HepG2 (cell line): ENCODE results near the gene TCF23. TPM values are rescaled to one million over a fixed set of nuclear protein-coding genes. Genes with fewer than 3 reads are reported as not detected.
A peak's percentile ranks its signal among the peaks of the same experiment; 100 is the strongest.

Source experiments
- HDAC1 ChIP-seq: sonication (generic); formaldehyde crosslinking; IDR thresholded peaks from 2 replicates; pipeline ENCODE4 v1.5.1; 2020; ENCODE audit warnings: mild to moderate bottlenecking, missing genetic modification reagents
- HOXA7 ChIP-seq: sonication (generic); formaldehyde crosslinking; IDR thresholded peaks from 2 replicates; pipeline ENCODE4 v1.8.1; 2022; ENCODE audit warnings: mild to moderate bottlenecking, missing genetic modification reagents, moderate library complexity
- KDM6A ChIP-seq: IDR thresholded peaks from 2 replicates; pipeline ENCODE4 v1.6.1; 2016; ENCODE audit warnings: low read depth
- KLF11 ChIP-seq: IDR thresholded peaks from 2 replicates; pipeline ENCODE4 v1.6.1; 2016; ENCODE audit warnings: missing compliant biosample characterization
- PAF1 ChIP-seq: IDR thresholded peaks from 2 replicates; pipeline ENCODE4 v1.6.1; 2016; ENCODE audit warnings: missing genetic modification reagents, missing compliant biosample characterization
- POLR2AphosphoS5 ChIP-seq: IDR thresholded peaks from 2 replicates; pipeline ENCODE4 v1.6.1; 2012; ENCODE audit warnings: low read depth, low read length
- PTBP1 ChIP-seq: fragments of 200-400 bp; formaldehyde crosslinking; IDR thresholded peaks from 2 replicates; pipeline ENCODE4 v1.6.1; 2018; ENCODE audit warnings: low read length, low read depth; ENCODE audit not compliant: poor library complexity, severe bottlenecking
- ZFP1 ChIP-seq: IDR thresholded peaks from 2 replicates; pipeline ENCODE4 v1.6.1; 2016
- ZNF160 ChIP-seq: sonication (generic); formaldehyde crosslinking; IDR thresholded peaks from 2 replicates; pipeline ENCODE4 v1.8.0; 2022; ENCODE audit warnings: mild to moderate bottlenecking, inconsistent platforms, missing genetic modification reagents
- ZNF180 ChIP-seq: sonication (generic); formaldehyde crosslinking; IDR thresholded peaks from 2 replicates; pipeline ENCODE4 v1.4.0; 2020; ENCODE audit warnings: low read depth, missing genetic modification reagents, borderline replicate concordance
- ZNF20 ChIP-seq: sonication (generic); formaldehyde crosslinking; IDR thresholded peaks from 2 replicates; pipeline ENCODE4 v1.4.0; 2020; ENCODE audit warnings: mild to moderate bottlenecking, moderate library complexity, missing genetic modification reagents
- ZNF577 ChIP-seq: sonication (generic); formaldehyde crosslinking; IDR thresholded peaks from 2 replicates; pipeline ENCODE4 v1.4.0; 2020; ENCODE audit warnings: mild to moderate bottlenecking, low read depth, missing genetic modification reagents, borderline replicate concordance
- ZNF607 ChIP-seq: sonication (generic); formaldehyde crosslinking; IDR thresholded peaks from 2 replicates; pipeline ENCODE4 v1.5.1; 2020; ENCODE audit warnings: missing genetic modification reagents, mild to moderate bottlenecking, borderline replicate concordance
- ZNF629 ChIP-seq: sonication (generic); formaldehyde crosslinking; conservative IDR thresholded peaks from 2 replicates; pipeline ENCODE4 v1.5.0; 2020; ENCODE audit warnings: missing genetic modification reagents
- ZNF709 ChIP-seq: sonication (generic); formaldehyde crosslinking; IDR thresholded peaks from 2 replicates; pipeline ENCODE4 v1.5.0; 2020; ENCODE audit warnings: mild to moderate bottlenecking, missing genetic modification reagents
- ZSCAN22 ChIP-seq: sonication (generic); formaldehyde crosslinking; IDR thresholded peaks from 2 replicates; pipeline ENCODE4 v1.4.0; 2020; ENCODE audit warnings: mild to moderate bottlenecking, missing genetic modification reagents
- polyA plus RNA-seq, 8 experiments: library from polyadenylated mRNA; depleted of rRNA in 3 of 8; stranded (reverse) in 7 of 8; unstranded in 1 of 8; fragments of >200 nt; fragmentation: Illumina TruSeq in 4 of 8; extraction: Trizol in 4 of 8; gene quantifications; 2 replicates each; pipeline versions ENCODE4 v1.2.1 to v1.2.3, GENCODE V29; 2011 to 2016; ENCODE audit warnings: low read depth in 4 of 8, missing spikeins in 1 of 8, mixed read lengths in 1 of 8; ENCODE audit not compliant: insufficient read depth in 1 of 8
- total RNA-seq, 5 experiments: library from RNA; depleted of rRNA; stranded (reverse); fragments of >200 nt; fragmentation: Illumina TruSeq; extraction: Trizol; gene quantifications; 2 replicates each; pipeline ENCODE4 v1.2.3, GENCODE V29; 2016; ENCODE audit warnings: low read depth in 1 of 5
- TF ChIP-seq, protein P1 (sequence below): sonication (generic); formaldehyde crosslinking; conservative IDR thresholded peaks from 2 replicates; pipeline ENCODE4 v1.4.0; 2020; ENCODE audit warnings: mild to moderate bottlenecking, missing genetic modification reagents, moderate library complexity
- TF ChIP-seq, protein P2 (sequence below): sonication (generic); formaldehyde crosslinking; IDR thresholded peaks from 2 replicates; pipeline ENCODE4 v1.4.0; 2020; ENCODE audit warnings: missing genetic modification reagents, mild to moderate bottlenecking, borderline replicate concordance
- TF ChIP-seq, protein P3 (sequence below): sonication (generic); formaldehyde crosslinking; IDR thresholded peaks from 2 replicates; pipeline ENCODE4 v1.8.1; 2022; ENCODE audit warnings: low read depth, mild to moderate bottlenecking, missing genetic modification reagents
- TF ChIP-seq, protein P4 (sequence below): sonication (generic); formaldehyde crosslinking; IDR thresholded peaks from 2 replicates; pipeline ENCODE4 v1.5.0; 2020; ENCODE audit warnings: missing genetic modification reagents

Gene TCF23
- total and polyA plus RNA-seq, 2 of the 13 experiments (the other 11 are each of a cell fraction or from before 2014, with no cell fraction given): 0.02 to 1.4 TPM

DNA sequence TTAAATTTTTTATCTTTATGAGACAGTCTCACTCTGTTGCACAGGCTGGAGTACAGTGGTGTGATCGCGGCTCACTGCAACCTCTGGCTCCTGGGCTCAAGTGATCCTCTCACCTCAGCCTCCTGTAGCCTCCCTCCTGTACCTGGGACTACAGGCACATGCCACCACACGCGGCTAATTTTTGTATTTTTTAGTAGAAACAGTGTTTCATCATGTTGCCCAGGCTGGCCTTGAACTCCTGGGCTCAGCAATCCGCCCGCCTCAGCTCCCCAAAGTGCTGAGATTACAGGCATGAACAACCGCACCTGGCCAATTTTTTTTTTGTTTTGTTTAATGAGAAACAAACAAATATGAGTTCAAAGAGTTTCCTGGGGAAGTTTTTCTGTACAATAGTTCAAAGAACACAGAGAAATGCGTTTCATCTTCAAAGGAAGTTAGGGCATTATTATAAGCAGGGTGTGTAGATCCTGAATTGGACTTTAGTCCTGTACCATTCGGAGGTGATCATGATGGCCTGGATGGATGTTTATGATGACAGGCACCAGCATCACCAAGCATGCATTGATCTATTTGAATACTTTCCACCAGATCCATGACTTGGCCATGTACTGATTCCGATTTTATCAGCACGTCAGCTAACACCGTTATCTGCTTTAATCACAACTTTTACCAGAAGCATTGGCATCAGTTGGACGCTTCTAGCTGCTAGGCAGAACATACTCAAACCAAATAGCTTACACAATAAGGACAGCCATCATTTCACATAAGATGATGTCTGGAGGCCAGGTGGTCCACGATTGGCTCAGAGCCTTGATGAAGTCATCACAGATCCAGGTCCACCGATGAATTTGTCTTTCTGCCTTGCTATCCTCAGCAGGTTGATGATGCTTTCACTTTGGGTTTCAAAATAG lies 28.9 kb downstream of the TCF23 start (continued):
- TF ChIP-seq, protein P1, sequence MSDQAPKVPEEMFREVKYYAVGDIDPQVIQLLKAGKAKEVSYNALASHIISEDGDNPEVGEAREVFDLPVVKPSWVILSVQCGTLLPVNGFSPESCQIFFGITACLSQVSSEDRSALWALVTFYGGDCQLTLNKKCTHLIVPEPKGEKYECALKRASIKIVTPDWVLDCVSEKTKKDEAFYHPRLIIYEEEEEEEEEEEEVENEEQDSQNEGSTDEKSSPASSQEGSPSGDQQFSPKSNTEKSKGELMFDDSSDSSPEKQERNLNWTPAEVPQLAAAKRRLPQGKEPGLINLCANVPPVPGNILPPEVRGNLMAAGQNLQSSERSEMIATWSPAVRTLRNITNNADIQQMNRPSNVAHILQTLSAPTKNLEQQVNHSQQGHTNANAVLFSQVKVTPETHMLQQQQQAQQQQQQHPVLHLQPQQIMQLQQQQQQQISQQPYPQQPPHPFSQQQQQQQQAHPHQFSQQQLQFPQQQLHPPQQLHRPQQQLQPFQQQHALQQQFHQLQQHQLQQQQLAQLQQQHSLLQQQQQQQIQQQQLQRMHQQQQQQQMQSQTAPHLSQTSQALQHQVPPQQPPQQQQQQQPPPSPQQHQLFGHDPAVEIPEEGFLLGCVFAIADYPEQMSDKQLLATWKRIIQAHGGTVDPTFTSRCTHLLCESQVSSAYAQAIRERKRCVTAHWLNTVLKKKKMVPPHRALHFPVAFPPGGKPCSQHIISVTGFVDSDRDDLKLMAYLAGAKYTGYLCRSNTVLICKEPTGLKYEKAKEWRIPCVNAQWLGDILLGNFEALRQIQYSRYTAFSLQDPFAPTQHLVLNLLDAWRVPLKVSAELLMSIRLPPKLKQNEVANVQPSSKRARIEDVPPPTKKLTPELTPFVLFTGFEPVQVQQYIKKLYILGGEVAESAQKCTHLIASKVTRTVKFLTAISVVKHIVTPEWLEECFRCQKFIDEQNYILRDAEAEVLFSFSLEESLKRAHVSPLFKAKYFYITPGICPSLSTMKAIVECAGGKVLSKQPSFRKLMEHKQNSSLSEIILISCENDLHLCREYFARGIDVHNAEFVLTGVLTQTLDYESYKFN (CRISPR knock-in tag): peak; percentile 99
- TF ChIP-seq, protein P2, sequence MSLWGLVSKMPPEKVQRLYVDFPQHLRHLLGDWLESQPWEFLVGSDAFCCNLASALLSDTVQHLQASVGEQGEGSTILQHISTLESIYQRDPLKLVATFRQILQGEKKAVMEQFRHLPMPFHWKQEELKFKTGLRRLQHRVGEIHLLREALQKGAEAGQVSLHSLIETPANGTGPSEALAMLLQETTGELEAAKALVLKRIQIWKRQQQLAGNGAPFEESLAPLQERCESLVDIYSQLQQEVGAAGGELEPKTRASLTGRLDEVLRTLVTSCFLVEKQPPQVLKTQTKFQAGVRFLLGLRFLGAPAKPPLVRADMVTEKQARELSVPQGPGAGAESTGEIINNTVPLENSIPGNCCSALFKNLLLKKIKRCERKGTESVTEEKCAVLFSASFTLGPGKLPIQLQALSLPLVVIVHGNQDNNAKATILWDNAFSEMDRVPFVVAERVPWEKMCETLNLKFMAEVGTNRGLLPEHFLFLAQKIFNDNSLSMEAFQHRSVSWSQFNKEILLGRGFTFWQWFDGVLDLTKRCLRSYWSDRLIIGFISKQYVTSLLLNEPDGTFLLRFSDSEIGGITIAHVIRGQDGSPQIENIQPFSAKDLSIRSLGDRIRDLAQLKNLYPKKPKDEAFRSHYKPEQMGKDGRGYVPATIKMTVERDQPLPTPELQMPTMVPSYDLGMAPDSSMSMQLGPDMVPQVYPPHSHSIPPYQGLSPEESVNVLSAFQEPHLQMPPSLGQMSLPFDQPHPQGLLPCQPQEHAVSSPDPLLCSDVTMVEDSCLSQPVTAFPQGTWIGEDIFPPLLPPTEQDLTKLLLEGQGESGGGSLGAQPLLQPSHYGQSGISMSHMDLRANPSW (CRISPR knock-in tag): peak; percentile 89
- no peak for TF ChIP-seq ZNF577 (CRISPR knock-in tag)
- no peak for TF ChIP-seq ZNF20
- no peak for TF ChIP-seq ZNF607
- TF ChIP-seq ZSCAN22: no peak
- TF ChIP-seq, protein P3, sequence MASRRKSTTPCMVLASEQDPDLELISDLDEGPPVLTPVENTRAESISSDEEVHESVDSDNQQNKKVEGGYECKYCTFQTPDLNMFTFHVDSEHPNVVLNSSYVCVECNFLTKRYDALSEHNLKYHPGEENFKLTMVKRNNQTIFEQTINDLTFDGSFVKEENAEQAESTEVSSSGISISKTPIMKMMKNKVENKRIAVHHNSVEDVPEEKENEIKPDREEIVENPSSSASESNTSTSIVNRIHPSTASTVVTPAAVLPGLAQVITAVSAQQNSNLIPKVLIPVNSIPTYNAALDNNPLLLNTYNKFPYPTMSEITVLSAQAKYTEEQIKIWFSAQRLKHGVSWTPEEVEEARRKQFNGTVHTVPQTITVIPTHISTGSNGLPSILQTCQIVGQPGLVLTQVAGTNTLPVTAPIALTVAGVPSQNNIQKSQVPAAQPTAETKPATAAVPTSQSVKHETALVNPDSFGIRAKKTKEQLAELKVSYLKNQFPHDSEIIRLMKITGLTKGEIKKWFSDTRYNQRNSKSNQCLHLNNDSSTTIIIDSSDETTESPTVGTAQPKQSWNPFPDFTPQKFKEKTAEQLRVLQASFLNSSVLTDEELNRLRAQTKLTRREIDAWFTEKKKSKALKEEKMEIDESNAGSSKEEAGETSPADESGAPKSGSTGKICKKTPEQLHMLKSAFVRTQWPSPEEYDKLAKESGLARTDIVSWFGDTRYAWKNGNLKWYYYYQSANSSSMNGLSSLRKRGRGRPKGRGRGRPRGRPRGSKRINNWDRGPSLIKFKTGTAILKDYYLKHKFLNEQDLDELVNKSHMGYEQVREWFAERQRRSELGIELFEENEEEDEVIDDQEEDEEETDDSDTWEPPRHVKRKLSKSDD (CRISPR knock-in tag): no peak
- TF ChIP-seq ZNF629 (CRISPR knock-in tag): peak; percentile 46; the same call in 1 of the 2 replicates
- 0 out of 2 replicates have a peak, but pooled peaks have one; percentile 55 for TF ChIP-seq HOXA7 (CRISPR knock-in tag)
- no peak for TF ChIP-seq ZNF160 (CRISPR knock-in tag)
- no peak; the same call in 1 of the 2 replicates for TF ChIP-seq ZNF709
- no peak for TF ChIP-seq ZNF180 (CRISPR knock-in tag)
- no peak for TF ChIP-seq KLF11
- no peak for TF ChIP-seq PAF1 (CRISPR knock-in tag)
- TF ChIP-seq HDAC1 (CRISPR knock-in tag): peak; percentile 74
- TF ChIP-seq ZFP1 (CRISPR knock-in tag): peak; percentile 88
- TF ChIP-seq PTBP1: no peak
- TF ChIP-seq KDM6A (CRISPR knock-in tag): peak; percentile 94
- TF ChIP-seq, protein P4, sequence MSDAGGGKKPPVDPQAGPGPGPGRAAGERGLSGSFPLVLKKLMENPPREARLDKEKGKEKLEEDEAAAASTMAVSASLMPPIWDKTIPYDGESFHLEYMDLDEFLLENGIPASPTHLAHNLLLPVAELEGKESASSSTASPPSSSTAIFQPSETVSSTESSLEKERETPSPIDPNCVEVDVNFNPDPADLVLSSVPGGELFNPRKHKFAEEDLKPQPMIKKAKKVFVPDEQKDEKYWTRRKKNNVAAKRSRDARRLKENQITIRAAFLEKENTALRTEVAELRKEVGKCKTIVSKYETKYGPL: no peak; the same call in 1 of the 2 replicates
- no peak for TF ChIP-seq POLR2AphosphoS5
